GM19025 (cell line): ENCODE results near the gene MAPT.
"Not testable (repeated sequence)": the region's sequence is repeated elsewhere in the genome, so short reads cannot be mapped to it uniquely, and the experiment has no call there.

ENCODE experiments used
- ATAC-seq: cut with Tn5 transposase; IDR thresholded peaks from one replicate; pipeline ENCODE4 v1.9.1; 2021; ENCODE audit warnings: mild to moderate bottlenecking, low read depth, moderate library complexity; ENCODE audit not compliant: unreplicated experiment

The MAPT gene

GRCh38 chr17:45857977-45858708, 36.2 kb upstream of the MAPT start:
- ATAC-seq: no peak

GRCh38 chr17:45861165-45861564, 33.2 kb upstream of the MAPT start:
- ATAC-seq: no peak

- not testable (repeated sequence) for ATAC-seq
These were observed 32.2 kb upstream of the MAPT start for GRCh38 chr17:45862127-45862526.

GRCh38 chr17:45863857-45864654, 30.3 kb upstream of the MAPT start:
- no peak for ATAC-seq

GRCh38 chr17:45867171-45867570, 27.2 kb upstream of the MAPT start:
- no peak for ATAC-seq

- ATAC-seq: no peak
These were observed 26.7 kb upstream of the MAPT start for GRCh38 chr17:45867702-45868101.

GRCh38 chr17:45868276-45868675, 26.1 kb upstream of the MAPT start:
- ATAC-seq: no peak

GRCh38 chr17:45869676-45870341, 24.5 kb upstream of the MAPT start:
- ATAC-seq: no peak

- no peak for ATAC-seq
These were observed 23.9 kb upstream of the MAPT start for GRCh38 chr17:45870342-45870974.

GRCh38 chr17:45871718-45872117, 22.6 kb upstream of the MAPT start:
- no peak for ATAC-seq

GRCh38 chr17:45873728-45874127, 20.6 kb upstream of the MAPT start:
- no peak for ATAC-seq

GRCh38 chr17:45874151-45874550, 20.2 kb upstream of the MAPT start:
- ATAC-seq: no peak

GRCh38 chr17:45876539-45876938, 17.8 kb upstream of the MAPT start:
- no peak for ATAC-seq

GRCh38 chr17:45877467-45877866, 16.9 kb upstream of the MAPT start:
- no peak for ATAC-seq

GRCh38 chr17:45883063-45883462, 11.3 kb upstream of the MAPT start:
- no peak for ATAC-seq

GRCh38 chr17:45886852-45887251, 7.5 kb upstream of the MAPT start:
- no peak for ATAC-seq

GRCh38 chr17:45888392-45888791, 6.0 kb upstream of the MAPT start:
- ATAC-seq: no peak

GRCh38 chr17:45889579-45889978, 4.8 kb upstream of the MAPT start:
- no peak for ATAC-seq

GRCh38 chr17:45893725-45894021, 681 bp upstream of the MAPT start:
- no peak for ATAC-seq

- no peak for ATAC-seq
These were observed 1.1 kb downstream of the MAPT start for GRCh38 chr17:45895304-45895968.
